Activated CD4-positive, alpha-beta T cell treated with anti-CD3 and anti-CD28 coated beads for 48 hours (primary cell): ENCODE results near the gene SMAD1.
"Not testable (repeated sequence)": the region's sequence is repeated elsewhere in the genome, so short reads cannot be mapped to it uniquely, and the experiment has no call there.

ENCODE experiments used
- DNase-seq: peaks from one replicate; pipeline ENCODE4 v3.0.0-alpha.2; 2020

Gene SMAD1

GRCh38 chr4:145530189-145530588 lies 48.5 kb downstream of the SMAD1 start:
- no peak for DNase-seq

- DNase-seq, result no peak
Observed at GRCh38 chr4:145530662-145531061, 49.0 kb downstream of the SMAD1 start.

GRCh38 chr4:145531223-145531622 lies 49.6 kb downstream of the SMAD1 start:
- DNase-seq, result no peak

- DNase-seq, result no peak
Observed at GRCh38 chr4:145531859-145532258, 50.2 kb downstream of the SMAD1 start.

GRCh38 chr4:145533001-145533400 lies 51.3 kb downstream of the SMAD1 start:
- DNase-seq, result no peak

GRCh38 chr4:145533415-145533814 lies 51.8 kb downstream of the SMAD1 start:
- DNase-seq, result not testable (repeated sequence)

- DNase-seq, result no peak
Observed at GRCh38 chr4:145533961-145534360, 52.3 kb downstream of the SMAD1 start.

GRCh38 chr4:145535202-145535601 lies 53.5 kb downstream of the SMAD1 start:
- no peak for DNase-seq

GRCh38 chr4:145536044-145536443 lies 54.4 kb downstream of the SMAD1 start:
- no peak for DNase-seq

GRCh38 chr4:145538596-145538995 lies 56.9 kb downstream of the SMAD1 start:
- DNase-seq, result no peak

- no peak for DNase-seq
Observed at GRCh38 chr4:145539671-145540070, 58.0 kb downstream of the SMAD1 start.

- DNase-seq, result no peak
Observed at GRCh38 chr4:145540235-145540634, 58.6 kb downstream of the SMAD1 start.

GRCh38 chr4:145541346-145541745 lies 59.7 kb downstream of the SMAD1 start:
- no peak for DNase-seq

GRCh38 chr4:145545031-145545430 lies 63.4 kb downstream of the SMAD1 start:
- no peak for DNase-seq

- no peak for DNase-seq
Observed at GRCh38 chr4:145545538-145546174, 64.0 kb downstream of the SMAD1 start.

GRCh38 chr4:145546175-145546915 lies 64.7 kb downstream of the SMAD1 start:
- DNase-seq, result no peak

- DNase-seq, result no peak
Observed at GRCh38 chr4:145551660-145552059, 70.0 kb downstream of the SMAD1 start.

- DNase-seq, result no peak
Observed at GRCh38 chr4:145552181-145552822, 70.6 kb downstream of the SMAD1 start.

GRCh38 chr4:145553375-145553774 lies 71.7 kb downstream of the SMAD1 start:
- no peak for DNase-seq

- DNase-seq, result no peak
Observed at GRCh38 chr4:145554691-145555090, 73.0 kb downstream of the SMAD1 start.

- DNase-seq, result peak; percentile 73
Observed at GRCh38 chr4:145557720-145558119, 76.1 kb downstream of the SMAD1 start.

- no peak for DNase-seq
Observed at GRCh38 chr4:145563293-145563985, 81.8 kb downstream of the SMAD1 start.

GRCh38 chr4:145564540-145564939 lies 82.9 kb downstream of the SMAD1 start:
- DNase-seq, result no peak

GRCh38 chr4:145565328-145565727 lies 83.7 kb downstream of the SMAD1 start:
- no peak for DNase-seq
